ENCODE data around the gene KAZN.
"Not testable (repeated sequence)": the region's sequence is repeated elsewhere in the genome, so short reads cannot be mapped to it uniquely, and the experiment has no call there.

Gene KAZN

GRCh38 chr1:14598498-14599182, at the start of gene KAZN:
Gene KAZN, plus strand, starts transcription at chr1:14598685.
- DNase-seq, result no peak

DNA sequence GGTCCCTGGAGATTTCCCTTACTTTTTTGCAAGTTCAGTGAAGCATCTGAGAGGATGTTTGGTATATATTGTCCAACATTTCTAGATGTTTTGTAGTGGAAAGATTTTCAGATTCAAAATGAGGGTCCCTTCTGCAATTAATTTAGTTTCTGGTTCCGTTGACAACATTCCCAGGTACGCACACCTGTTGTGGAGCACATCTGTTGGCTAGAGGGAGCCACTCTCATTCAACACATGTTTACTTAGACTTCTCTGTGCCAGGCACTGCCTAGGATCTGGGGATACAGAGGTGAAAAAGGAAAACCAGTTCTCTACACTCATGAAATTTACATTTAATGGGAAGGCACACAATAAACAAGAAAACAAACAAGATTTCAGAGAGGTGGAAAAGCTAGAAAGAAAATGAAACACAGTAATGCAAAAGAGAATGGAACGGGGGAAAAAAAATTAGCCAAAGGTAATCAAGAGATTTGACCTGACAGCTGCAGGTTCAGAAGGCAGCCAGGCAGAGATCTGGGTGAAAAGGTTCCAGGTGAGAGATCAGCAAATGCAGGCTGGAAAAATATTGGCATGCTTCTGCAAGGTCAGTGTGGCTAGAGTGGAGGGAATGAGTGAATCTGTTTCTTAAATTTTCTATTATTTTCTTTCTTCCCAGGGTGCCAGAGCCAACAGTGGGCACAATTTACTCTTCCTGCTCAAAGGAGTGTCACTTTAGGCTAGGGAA, 48.4 kb upstream of the KAZN start:
- no peak for DNase-seq

DNA sequence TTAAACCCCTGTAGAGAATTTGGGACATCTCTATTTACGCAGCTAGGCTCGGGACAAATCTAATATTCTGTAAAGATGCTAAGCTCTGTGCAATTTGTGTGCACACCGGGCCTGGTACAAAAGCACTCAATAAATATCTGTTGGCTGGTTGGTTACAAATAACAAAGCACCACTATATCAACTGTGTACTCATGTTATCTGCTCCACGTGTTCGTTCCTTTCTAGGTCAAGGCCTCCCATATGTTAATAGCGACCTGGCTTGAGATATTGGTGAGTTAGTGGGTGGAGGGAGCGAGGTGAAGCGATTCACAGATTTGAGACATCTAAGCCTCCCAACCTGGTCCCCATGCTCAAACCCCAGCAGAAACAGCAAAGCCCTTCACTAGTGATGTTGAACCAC, 47.1 kb upstream of the KAZN start:
- no peak for DNase-seq

- DNase-seq, result no peak
Measured at GRCh38 chr1:14552246-14552965, 46.1 kb upstream of the KAZN start.

DNA sequence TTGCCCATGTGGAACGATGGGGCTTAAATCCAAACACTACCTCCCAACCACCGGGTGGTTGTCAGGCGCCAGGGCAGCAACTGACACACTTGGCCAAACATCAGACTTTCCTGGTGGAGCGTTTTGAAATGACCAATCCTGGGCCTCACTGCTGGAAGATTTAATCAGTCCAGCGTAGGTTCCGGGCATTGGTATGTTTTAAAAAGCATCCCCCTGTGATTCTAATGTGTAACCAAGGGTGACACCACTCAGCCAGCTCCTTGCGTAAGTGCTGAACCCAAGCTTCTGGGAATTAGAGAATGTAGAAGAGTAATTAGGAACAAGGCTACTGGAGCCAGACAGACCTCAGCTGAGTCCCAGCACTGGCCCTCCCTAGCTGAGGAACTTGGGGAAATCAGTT, 44.8 kb upstream of the KAZN start:
- no peak for DNase-seq

DNA sequence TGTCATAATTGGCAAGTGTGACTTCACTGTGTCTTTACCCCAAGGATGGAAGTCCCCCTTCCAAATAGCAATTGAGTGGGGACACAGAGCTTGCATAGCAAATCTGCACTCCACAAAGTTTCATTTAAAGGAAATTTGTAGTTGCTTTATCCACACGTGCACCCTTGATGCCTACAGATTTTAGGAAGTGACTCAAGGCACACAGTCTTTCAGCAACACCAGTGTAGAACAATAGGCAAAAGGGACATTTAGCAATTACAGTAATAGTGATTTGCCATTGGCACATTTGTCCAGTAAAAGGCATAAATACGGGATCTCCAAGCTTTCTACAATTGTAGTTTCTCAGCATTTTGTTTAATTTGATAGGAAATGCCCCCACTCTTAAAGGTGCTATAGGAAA, 43.4 kb upstream of the KAZN start:
- no peak for DNase-seq

DNA sequence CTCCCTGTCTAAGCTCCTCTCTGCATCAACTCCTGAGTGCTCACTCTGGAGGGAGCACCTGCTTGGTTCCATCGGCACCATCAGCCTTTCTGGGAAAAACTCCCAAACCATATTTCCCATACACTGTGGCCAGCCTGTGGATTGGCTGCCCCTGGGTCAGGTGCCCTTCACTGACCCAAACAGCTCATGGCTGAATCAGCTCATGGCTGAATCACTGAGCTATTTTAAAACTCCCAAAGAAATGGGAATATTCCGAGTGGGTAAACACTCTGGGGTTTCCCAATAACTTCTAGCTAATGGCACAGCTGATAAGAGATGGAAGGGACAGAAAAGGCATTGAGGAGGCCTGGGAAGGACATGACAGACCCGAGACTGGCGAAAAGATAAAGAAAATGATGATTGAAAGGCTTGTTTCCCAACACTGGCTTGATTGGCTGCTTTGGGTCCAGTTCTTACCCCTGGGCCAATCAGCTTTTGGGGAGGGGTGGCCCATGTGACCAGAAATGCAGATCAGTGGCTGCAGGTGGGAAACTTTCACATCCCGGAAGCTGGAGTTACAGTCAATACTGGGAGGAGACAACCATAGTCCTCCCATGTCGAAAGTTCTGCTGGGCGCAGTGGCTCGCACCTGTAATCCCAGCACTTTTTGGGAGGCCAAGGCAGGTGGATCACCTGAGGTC, 37.3 kb upstream of the KAZN start:
- DNase-seq, result no peak

DNA sequence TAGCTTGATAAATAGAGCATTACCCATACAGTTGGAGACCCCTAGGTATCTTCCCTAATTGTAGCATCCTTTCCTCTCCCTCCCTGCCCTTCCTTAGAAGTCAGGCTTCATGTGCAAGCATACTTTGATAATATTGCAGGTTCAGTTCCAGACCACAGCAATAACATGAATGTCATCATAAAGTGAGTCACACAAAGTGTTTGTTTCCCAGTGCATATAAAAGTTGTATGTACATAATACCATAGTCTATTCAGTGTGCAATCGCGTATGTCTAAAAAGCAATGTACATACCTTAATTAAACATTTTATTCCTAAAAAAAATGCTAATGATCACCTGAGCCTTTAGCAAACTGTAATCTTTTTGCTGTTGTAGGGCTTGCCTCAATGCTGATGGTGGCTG, 33.4 kb upstream of the KAZN start:
- DNase-seq, result no peak

DNA sequence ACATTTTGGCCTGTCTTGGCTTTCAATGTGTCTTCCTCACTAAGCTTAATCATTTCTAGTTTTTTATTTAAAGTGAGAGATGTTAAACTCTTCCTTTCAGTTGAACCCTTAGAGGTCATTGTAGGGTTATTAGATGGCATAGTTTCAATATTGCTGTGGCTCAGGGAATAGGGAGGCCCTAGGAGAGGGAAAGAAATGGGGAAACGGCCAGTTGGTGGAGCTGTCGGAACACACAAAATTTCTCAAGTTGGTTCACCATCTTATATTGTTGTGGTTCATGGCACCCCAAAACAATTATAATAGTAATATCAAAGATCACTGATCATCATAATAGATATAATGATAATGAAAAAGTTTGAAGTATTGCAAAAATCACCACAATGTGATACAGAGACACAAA, 31.4 kb upstream of the KAZN start:
- DNase-seq, result no peak

DNA sequence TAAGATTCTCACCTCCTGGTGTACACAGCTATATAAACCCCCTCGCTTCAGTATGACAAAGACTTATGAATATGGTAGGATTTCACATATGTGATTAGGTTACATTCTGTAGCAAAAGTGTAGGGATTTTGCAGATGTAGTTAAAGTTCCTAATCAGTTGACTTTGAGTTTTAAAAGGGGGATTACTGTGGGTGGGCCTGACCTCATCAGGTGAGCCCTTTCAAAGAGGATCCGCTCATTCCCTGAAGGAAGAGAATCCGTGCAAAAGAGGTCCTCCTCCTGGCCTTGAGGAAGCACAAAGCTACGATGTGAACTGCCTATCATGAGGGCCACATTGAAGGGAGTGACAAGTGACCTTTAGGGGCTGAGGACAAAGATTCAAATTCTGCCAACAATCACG, 30.6 kb upstream of the KAZN start:
- no peak for DNase-seq

- DNase-seq, result no peak
Measured at GRCh38 chr1:14568716-14569355, 29.6 kb upstream of the KAZN start.

DNA sequence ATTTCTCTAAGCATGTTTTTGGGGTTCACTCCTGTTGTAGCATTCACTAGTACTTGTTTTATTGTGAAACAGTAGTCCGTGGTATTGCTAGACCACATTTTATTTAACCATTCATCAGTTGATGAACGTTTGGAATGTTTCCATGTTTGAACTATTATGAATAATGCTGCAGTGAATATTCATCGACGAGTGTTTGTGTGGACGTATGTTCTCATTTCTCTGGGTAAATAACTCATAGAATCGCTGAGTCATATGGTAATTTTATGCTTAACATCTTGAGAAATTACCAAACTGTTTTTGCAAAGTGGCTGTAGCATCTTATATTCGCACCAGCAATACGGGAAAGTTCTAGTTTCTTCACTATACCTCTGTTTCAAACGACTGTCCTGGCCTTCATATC, 28.0 kb upstream of the KAZN start:
- DNase-seq, result no peak

DNA sequence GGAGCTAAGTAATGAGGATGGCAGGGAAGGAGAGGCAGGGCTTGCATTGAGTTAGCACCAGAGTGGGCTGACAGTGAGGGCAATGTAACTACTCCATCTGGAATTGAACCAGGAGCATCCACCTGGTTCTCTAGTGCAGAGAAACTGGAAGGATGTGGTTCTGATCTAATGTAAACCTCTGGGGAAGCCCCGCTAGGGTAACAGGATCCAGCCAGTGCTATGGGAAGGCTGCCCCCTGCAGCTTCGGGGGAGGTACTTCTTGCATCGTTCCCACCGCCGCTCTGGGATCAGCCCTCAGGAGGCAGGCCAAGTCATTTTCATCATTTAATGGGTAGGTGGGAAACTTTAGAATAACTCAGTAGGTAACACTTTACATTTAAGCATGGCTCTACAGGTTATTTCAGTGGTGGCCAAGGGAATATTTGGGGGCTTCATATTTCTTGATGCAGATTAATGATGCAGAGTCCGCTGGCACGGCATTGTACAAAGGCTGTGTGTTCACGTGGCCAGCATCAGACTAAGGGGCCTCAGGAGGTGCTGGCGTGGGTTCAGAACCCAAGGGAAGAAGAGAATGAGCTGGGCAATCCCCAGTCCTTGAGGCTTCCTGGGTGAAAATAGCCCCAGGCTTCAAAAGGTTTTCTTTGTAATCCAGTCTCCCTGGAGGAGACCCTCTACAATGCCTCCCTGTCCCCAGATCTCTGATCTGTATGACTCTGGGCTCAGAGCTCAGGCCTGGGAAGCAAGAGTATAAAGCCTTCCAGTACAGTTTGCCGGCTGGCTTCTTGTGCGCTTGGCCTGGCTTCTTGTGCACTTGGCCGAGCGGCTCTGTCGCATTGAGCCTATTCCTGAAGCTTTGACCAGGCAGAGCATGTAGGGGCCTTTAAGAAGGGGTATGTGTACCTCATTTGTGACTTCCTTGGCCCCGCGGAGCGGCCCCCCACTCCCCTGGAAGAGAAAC, 26.4 kb upstream of the KAZN start:
- DNase-seq, result no peak

DNA sequence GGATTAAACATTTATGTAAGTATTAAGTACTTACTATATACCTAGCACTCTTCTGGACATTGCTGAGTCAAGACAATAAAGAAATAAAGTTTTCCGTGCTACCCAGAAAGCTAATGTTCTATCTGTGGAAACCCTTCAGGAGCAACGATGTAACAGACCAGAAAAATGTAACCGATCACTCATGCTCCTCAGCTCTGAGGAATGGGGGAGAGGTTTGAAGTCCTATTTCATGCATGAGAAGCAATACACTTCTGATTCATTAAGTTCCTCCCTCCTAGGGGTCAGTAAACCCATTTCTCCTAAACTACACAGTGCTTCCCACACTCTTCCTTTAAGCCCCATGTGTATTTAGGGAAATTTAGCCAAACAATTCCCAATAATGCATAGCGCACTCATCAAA, 25.6 kb upstream of the KAZN start:
- DNase-seq, result no peak

DNA sequence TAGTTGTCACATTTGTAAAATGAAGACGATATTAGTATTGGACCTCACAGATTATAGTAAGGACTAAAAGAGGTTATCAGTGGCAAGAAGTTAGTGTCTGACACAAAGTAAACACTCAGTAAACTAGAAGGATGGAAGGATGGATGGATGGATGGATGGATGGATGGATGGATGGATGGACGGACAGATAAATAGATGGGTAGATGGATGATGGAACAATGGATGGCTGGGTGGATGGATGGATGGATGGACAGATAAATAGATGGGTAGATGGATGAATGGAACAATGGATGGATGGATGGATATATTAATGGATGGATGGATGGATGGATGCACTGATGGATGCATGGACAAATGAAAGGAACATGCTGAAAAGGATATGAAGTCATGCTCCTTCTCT, 22.3 kb upstream of the KAZN start:
- no peak for DNase-seq

DNA sequence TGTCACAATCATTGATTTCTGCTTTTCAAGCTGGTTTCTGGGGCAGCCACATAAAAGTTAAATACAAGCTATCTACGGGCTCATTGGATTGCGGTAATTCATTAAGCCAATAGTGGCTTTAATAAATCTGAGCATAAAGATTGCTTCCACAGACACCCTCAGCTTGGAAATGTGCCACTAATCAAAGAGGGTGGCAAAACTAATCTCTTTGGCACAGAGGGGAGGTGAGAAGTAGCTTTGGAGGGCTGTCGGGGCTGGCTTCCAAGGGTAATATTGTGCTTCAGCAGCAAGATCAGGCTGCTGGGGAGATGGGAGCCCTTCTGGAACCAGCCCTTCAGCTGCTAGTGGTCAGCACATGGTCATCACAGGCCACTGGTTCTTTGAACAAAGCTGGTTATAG, 21.2 kb upstream of the KAZN start:
- no peak for DNase-seq

GRCh38 chr1:14578156-14578555, 20.3 kb upstream of the KAZN start:
- DNase-seq, result no peak

- not testable (repeated sequence) for DNase-seq
Measured at GRCh38 chr1:14580295-14580694, 18.2 kb upstream of the KAZN start.

DNA sequence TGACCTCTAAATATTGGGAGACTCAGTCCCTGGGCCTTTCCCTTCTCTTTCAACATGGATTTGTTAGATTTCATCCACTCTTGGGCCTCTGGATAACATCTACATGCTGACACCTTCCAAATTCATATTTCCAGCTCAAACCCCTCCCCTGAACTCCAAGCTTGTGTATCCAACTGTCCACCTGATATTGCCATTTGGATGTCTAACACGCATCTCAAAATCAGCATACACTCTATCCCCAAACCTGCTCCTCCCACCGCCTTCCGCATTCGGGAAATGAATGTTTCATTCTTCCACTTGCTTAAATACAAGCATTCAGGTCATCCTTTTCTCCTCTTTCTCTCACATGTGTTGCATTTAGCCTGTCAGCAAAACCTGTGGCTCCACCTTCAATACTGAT, 17.5 kb upstream of the KAZN start:
- no peak for DNase-seq

DNA sequence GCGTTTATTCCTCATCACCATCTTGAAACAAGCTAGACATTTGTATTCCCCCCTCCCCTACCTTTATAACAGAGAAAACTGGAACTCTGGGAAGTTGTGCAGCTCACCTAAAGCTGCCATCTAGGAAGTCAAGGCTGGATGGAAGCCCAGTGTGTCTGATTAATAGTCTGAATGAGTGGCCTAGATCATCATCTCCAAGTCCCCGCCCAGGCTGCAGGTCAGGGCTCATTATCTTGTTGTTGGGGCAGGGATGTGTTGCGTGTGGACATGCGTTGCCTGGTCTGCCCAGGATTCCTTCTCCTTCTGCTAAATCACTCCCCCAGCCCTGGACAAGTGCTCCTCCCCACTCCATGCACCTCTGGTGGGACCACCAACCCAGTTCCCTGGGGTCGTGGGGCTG, 14.7 kb upstream of the KAZN start:
- no peak for DNase-seq

DNA sequence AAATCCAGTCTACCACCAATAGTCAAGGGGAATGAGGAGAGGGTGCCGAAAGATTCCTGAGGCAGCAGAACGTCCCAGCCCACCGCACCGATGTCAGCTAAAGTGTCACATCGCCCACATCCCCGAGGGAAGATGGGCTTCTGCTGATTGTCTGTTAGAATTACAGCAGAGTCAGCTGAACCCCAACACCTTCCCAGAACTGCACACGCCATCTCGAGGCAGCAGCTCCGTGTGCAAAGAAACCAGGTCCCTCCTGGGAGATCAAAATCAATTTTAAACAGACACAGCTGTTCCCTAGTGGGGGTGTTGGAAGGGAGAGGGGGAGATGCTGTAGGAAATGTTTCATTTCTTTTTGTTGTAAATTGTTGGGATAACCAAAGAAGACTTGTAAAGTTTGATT, 12.8 kb upstream of the KAZN start:
- DNase-seq, result no peak

Measured in stimulated activated naive CD4-positive, alpha-beta T cell (primary cell).